GM23338 (cell line): ENCODE results near the gene CYB5D1.

Experiments used
- CREB1 ChIP-seq: fragments of 250-450 bp; sonication (Bioruptor Pico); IDR thresholded peaks from 2 replicates; pipeline ENCODE4 v1.5.0; 2020; ENCODE audit warnings: low read depth, mild to moderate bottlenecking, moderate library complexity
- JUNB ChIP-seq: IDR thresholded peaks from one replicate; pipeline ENCODE4 v1.6.1; 2016; ENCODE audit warnings: antibody characterized with exemption; ENCODE audit not compliant: unreplicated experiment
- POLR2AphosphoS5 ChIP-seq: IDR thresholded peaks from 2 replicates; pipeline ENCODE4 v1.6.1; 2016; ENCODE audit warnings: antibody characterized with exemption, low read depth
- TF ChIP-seq, protein P1 (sequence below): IDR thresholded peaks from one replicate; pipeline ENCODE4 v1.6.1; 2018; ENCODE audit warnings: antibody characterized with exemption; ENCODE audit not compliant: unreplicated experiment
- TF ChIP-seq, protein P2 (sequence below), 2 experiments: fragments of 200-600 bp in 1 of 2; sonication (generic) in 1 of 2; conservative IDR thresholded peaks; 2 replicates each; pipeline versions ENCODE4 v1.5.1 to v1.6.1; 2016 to 2017; ENCODE audit warnings: antibody characterized with exemption in 2 of 2, low read depth in 2 of 2, mild to moderate bottlenecking in 2 of 2, moderate library complexity in 1 of 2
- TF ChIP-seq, protein P3 (sequence below): fragments of 250-450 bp; sonication (Bioruptor Pico); IDR thresholded peaks from 2 replicates; pipeline ENCODE4 v1.5.0; 2020; ENCODE audit warnings: mild to moderate bottlenecking, moderate library complexity

DNA sequence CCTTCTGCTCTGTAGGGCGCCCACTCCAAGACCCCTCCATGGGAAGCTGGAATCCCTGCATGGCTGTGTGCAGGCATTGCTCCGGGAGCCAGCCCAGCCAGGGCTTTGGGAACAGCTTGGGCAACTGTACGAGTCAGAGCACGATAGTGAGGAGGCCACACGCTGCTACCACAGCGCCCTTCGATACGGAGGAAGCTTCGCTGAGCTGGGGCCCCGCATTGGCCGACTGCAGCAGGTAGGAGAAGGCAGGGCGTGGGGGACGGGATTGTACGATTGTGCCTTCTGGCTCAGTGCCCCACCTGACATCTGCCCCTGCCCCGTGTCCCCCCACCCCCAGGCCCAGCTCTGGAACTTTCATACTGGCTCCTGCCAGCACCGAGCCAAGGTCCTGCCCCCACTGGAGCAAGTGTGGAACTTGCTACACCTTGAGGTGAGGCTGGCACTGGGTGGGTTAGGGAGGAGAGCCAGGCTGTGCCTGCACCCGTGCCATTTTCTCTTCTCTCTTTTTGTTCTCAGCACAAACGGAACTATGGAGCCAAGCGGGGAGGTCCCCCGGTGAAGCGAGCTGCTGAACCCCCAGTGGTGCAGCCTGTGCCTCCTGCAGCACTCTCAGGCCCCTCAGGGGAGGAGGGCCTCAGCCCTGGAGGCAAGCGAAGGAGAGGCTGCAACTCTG lies 11.6 kb upstream of the CYB5D1 start:
- TF ChIP-seq, protein P1, sequence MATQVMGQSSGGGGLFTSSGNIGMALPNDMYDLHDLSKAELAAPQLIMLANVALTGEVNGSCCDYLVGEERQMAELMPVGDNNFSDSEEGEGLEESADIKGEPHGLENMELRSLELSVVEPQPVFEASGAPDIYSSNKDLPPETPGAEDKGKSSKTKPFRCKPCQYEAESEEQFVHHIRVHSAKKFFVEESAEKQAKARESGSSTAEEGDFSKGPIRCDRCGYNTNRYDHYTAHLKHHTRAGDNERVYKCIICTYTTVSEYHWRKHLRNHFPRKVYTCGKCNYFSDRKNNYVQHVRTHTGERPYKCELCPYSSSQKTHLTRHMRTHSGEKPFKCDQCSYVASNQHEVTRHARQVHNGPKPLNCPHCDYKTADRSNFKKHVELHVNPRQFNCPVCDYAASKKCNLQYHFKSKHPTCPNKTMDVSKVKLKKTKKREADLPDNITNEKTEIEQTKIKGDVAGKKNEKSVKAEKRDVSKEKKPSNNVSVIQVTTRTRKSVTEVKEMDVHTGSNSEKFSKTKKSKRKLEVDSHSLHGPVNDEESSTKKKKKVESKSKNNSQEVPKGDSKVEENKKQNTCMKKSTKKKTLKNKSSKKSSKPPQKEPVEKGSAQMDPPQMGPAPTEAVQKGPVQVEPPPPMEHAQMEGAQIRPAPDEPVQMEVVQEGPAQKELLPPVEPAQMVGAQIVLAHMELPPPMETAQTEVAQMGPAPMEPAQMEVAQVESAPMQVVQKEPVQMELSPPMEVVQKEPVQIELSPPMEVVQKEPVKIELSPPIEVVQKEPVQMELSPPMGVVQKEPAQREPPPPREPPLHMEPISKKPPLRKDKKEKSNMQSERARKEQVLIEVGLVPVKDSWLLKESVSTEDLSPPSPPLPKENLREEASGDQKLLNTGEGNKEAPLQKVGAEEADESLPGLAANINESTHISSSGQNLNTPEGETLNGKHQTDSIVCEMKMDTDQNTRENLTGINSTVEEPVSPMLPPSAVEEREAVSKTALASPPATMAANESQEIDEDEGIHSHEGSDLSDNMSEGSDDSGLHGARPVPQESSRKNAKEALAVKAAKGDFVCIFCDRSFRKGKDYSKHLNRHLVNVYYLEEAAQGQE, result no peak
- TF ChIP-seq POLR2AphosphoS5 (no peak), JUNB (no peak), CREB1 (no peak)
- TF ChIP-seq, protein P2, sequence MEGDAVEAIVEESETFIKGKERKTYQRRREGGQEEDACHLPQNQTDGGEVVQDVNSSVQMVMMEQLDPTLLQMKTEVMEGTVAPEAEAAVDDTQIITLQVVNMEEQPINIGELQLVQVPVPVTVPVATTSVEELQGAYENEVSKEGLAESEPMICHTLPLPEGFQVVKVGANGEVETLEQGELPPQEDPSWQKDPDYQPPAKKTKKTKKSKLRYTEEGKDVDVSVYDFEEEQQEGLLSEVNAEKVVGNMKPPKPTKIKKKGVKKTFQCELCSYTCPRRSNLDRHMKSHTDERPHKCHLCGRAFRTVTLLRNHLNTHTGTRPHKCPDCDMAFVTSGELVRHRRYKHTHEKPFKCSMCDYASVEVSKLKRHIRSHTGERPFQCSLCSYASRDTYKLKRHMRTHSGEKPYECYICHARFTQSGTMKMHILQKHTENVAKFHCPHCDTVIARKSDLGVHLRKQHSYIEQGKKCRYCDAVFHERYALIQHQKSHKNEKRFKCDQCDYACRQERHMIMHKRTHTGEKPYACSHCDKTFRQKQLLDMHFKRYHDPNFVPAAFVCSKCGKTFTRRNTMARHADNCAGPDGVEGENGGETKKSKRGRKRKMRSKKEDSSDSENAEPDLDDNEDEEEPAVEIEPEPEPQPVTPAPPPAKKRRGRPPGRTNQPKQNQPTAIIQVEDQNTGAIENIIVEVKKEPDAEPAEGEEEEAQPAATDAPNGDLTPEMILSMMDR (conservative IDR thresholded peaks at IDR 0.05; ENCODE audit: low read depth in 2 of 2), result no peak
- TF ChIP-seq, protein P3, sequence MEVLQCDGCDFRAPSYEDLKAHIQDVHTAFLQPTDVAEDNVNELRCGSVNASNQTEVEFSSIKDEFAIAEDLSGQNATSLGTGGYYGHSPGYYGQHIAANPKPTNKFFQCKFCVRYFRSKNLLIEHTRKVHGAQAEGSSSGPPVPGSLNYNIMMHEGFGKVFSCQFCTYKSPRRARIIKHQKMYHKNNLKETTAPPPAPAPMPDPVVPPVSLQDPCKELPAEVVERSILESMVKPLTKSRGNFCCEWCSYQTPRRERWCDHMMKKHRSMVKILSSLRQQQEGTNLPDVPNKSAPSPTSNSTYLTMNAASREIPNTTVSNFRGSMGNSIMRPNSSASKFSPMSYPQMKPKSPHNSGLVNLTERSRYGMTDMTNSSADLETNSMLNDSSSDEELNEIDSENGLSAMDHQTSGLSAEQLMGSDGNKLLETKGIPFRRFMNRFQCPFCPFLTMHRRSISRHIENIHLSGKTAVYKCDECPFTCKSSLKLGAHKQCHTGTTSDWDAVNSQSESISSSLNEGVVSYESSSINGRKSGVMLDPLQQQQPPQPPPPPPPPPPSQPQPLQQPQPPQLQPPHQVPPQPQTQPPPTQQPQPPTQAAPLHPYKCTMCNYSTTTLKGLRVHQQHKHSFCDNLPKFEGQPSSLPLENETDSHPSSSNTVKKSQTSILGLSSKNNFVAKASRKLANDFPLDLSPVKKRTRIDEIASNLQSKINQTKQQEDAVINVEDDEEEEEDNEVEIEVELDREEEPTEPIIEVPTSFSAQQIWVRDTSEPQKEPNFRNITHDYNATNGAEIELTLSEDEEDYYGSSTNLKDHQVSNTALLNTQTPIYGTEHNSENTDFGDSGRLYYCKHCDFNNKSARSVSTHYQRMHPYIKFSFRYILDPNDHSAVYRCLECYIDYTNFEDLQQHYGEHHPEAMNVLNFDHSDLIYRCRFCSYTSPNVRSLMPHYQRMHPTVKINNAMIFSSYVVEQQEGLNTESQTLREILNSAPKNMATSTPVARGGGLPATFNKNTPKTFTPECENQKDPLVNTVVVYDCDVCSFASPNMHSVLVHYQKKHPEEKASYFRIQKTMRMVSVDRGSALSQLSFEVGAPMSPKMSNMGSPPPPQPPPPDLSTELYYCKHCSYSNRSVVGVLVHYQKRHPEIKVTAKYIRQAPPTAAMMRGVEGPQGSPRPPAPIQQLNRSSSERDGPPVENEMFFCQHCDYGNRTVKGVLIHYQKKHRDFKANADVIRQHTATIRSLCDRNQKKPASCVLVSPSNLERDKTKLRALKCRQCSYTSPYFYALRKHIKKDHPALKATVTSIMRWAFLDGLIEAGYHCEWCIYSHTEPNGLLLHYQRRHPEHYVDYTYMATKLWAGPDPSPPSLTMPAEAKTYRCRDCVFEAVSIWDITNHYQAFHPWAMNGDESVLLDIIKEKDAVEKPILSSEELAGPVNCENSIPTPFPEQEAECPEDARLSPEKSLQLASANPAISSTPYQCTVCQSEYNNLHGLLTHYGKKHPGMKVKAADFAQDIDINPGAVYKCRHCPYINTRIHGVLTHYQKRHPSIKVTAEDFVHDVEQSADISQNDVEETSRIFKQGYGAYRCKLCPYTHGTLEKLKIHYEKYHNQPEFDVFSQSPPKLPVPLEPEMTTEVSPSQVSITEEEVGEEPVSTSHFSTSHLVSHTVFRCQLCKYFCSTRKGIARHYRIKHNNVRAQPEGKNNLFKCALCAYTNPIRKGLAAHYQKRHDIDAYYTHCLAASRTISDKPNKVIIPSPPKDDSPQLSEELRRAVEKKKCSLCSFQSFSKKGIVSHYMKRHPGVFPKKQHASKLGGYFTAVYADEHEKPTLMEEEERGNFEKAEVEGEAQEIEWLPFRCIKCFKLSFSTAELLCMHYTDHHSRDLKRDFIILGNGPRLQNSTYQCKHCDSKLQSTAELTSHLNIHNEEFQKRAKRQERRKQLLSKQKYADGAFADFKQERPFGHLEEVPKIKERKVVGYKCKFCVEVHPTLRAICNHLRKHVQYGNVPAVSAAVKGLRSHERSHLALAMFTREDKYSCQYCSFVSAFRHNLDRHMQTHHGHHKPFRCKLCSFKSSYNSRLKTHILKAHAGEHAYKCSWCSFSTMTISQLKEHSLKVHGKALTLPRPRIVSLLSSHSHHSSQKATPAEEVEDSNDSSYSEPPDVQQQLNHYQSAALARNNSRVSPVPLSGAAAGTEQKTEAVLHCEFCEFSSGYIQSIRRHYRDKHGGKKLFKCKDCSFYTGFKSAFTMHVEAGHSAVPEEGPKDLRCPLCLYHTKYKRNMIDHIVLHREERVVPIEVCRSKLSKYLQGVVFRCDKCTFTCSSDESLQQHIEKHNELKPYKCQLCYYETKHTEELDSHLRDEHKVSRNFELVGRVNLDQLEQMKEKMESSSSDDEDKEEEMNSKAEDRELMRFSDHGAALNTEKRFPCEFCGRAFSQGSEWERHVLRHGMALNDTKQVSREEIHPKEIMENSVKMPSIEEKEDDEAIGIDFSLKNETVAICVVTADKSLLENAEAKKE, result no peak
